ACC112 (cell line): ENCODE measurements around the gene SYNC.
"Not testable (repeated sequence)": the region's sequence is repeated elsewhere in the genome, so short reads cannot be mapped to it uniquely, and the experiment has no call there.

Source experiments
- H2AFZ ChIP-seq: fragments of 200-600 bp; sonication (generic); one replicate; pipeline ENCODE4 v1.6.0; 2017; ENCODE audit warnings: antibody characterized with exemption, low read length; ENCODE audit not compliant: unreplicated experiment
- H3K27ac ChIP-seq: fragments of 200-600 bp; sonication (generic); 2 replicates; pipeline ENCODE4 v1.5.1; 2014; ENCODE audit warnings: low read depth, mild to moderate bottlenecking, antibody characterized with exemption, low read length, moderate library complexity
- H3K27me3 ChIP-seq: fragments of 200-600 bp; sonication (generic); 2 replicates; pipeline ENCODE4 v1.6.1; 2014; ENCODE audit warnings: mild to moderate bottlenecking, antibody characterized with exemption, low read length, moderate library complexity, mixed read lengths; ENCODE audit not compliant: insufficient read depth
- H3K36me3 ChIP-seq: fragments of 200-600 bp; sonication (generic); 2 replicates; pipeline ENCODE4 v1.6.1; 2016; ENCODE audit warnings: mild to moderate bottlenecking, antibody characterized with exemption, low read length, moderate library complexity, mixed read lengths; ENCODE audit not compliant: insufficient read depth
- H3K4me1 ChIP-seq: fragments of 200-600 bp; sonication (generic); one replicate; pipeline ENCODE4 v1.6.1; 2016; ENCODE audit warnings: low read length, mixed read lengths; ENCODE audit not compliant: insufficient read depth, unreplicated experiment, control insufficient read depth
- H3K4me3 ChIP-seq: fragments of 200-600 bp; sonication (generic); 2 replicates; pipeline ENCODE4 v1.5.1; 2014; ENCODE audit warnings: mild to moderate bottlenecking, low read depth, low read length
- H3K79me2 ChIP-seq: fragments of 200-600 bp; sonication (generic); one replicate; pipeline ENCODE4 v1.6.0; 2016; ENCODE audit warnings: low read length; ENCODE audit not compliant: control insufficient read depth, unreplicated experiment, insufficient read depth

SYNC gene

GRCh38 chr1:32685498-32685897 lies 17.1 kb downstream of the SYNC start:
- H3K36me3 ChIP-seq = peaks cover 22% of the 10 kb centered on the region
- H3K27ac ChIP-seq = no peak overlapping the region
- H3K27me3 ChIP-seq = no peaks in the 10 kb centered on the region
- H3K79me2 ChIP-seq = peaks cover 3% of the 10 kb centered on the region
- H3K4me3 ChIP-seq = no peak overlapping the region
- no peak overlapping the region for H2AFZ ChIP-seq
- no peaks in the 10 kb centered on the region for H3K4me1 ChIP-seq

- peak overlapping the region; percentile 7; the same call in 1 of the 2 replicates for H3K27ac ChIP-seq
- peaks cover 27% of the 10 kb centered on the region for H3K36me3 ChIP-seq
- H3K79me2 ChIP-seq = peaks cover 3% of the 10 kb centered on the region
- no peaks in the 10 kb centered on the region for H3K27me3 ChIP-seq
- H2AFZ ChIP-seq = no peak overlapping the region
- no peaks in the 10 kb centered on the region for H3K4me1 ChIP-seq
- no peak overlapping the region for H3K4me3 ChIP-seq
These were observed 18.3 kb downstream of the SYNC start for GRCh38 chr1:32684167-32684811.

GRCh38 chr1:32683397-32683796 lies 19.2 kb downstream of the SYNC start:
- H3K79me2 ChIP-seq = peaks cover 3% of the 10 kb centered on the region
- no peaks in the 10 kb centered on the region for H3K27me3 ChIP-seq
- no peaks in the 10 kb centered on the region for H3K4me1 ChIP-seq
- H2AFZ ChIP-seq = no peak overlapping the region
- no peak overlapping the region for H3K27ac ChIP-seq
- H3K4me3 ChIP-seq = no peak overlapping the region
- H3K36me3 ChIP-seq = peaks cover 34% of the 10 kb centered on the region

GRCh38 chr1:32681999-32682398 lies 20.6 kb downstream of the SYNC start:
- peaks cover 3% of the 10 kb centered on the region for H3K79me2 ChIP-seq
- H3K4me3 ChIP-seq = no peak overlapping the region
- no peak overlapping the region for H3K27ac ChIP-seq
- H3K36me3 ChIP-seq = peaks cover 40% of the 10 kb centered on the region
- no peaks in the 10 kb centered on the region for H3K27me3 ChIP-seq
- no peaks in the 10 kb centered on the region for H3K4me1 ChIP-seq
- H2AFZ ChIP-seq = no peak overlapping the region

GRCh38 chr1:32681509-32681908 lies 21.1 kb downstream of the SYNC start:
- Histone ChIP-seq H3K4me1 (no peaks in the 10 kb centered on the region), H2AFZ (no peak overlapping the region), H3K36me3 (peaks cover 41% of the 10 kb centered on the region), H3K79me2 (peaks cover under 1% of the 10 kb centered on the region), H3K27me3 (no peaks in the 10 kb centered on the region), H3K27ac (no peak overlapping the region), H3K4me3 (no peak overlapping the region)

- H3K4me3 ChIP-seq = no peak overlapping the region
- H2AFZ ChIP-seq = no peak overlapping the region
- H3K27me3 ChIP-seq = no peaks in the 10 kb centered on the region
- H3K27ac ChIP-seq = no peak overlapping the region
- H3K4me1 ChIP-seq = no peaks in the 10 kb centered on the region
- H3K36me3 ChIP-seq = peaks cover 38% of the 10 kb centered on the region
- no peaks in the 10 kb centered on the region for H3K79me2 ChIP-seq
These were observed 21.9 kb downstream of the SYNC start for GRCh38 chr1:32680642-32681041.

- H3K36me3 ChIP-seq = peaks cover 38% of the 10 kb centered on the region
- H2AFZ ChIP-seq, H3K4me3 ChIP-seq, H3K79me2 ChIP-seq, H3K27ac ChIP-seq, H3K4me1 ChIP-seq, H3K27me3 ChIP-seq: not testable (repeated sequence)
These were observed 22.6 kb downstream of the SYNC start for GRCh38 chr1:32679993-32680392.

GRCh38 chr1:32676945-32677344 lies 25.6 kb downstream of the SYNC start:
- Histone ChIP-seq H3K36me3 (peaks cover 53% of the 10 kb centered on the region), H3K27me3 (no peaks in the 10 kb centered on the region), H3K4me1 (no peaks in the 10 kb centered on the region), H3K4me3 (no peak overlapping the region), H3K79me2 (no peaks in the 10 kb centered on the region), H2AFZ (no peak overlapping the region), H3K27ac (no peak overlapping the region)

- not testable (repeated sequence) for H2AFZ ChIP-seq, H3K4me3 ChIP-seq, H3K27me3 ChIP-seq, H3K4me1 ChIP-seq, H3K79me2 ChIP-seq, H3K27ac ChIP-seq
- peaks cover 37% of the 10 kb centered on the region for H3K36me3 ChIP-seq
These were observed 33.9 kb downstream of the SYNC start for GRCh38 chr1:32668716-32669115.

GRCh38 chr1:32666901-32667566 lies 35.5 kb downstream of the SYNC start:
- H3K4me1 ChIP-seq = no peaks in the 10 kb centered on the region
- H2AFZ ChIP-seq = no peak overlapping the region
- H3K79me2 ChIP-seq = peaks cover 6% of the 10 kb centered on the region
- peaks cover 28% of the 10 kb centered on the region for H3K36me3 ChIP-seq
- no peak overlapping the region for H3K27ac ChIP-seq
- no peaks in the 10 kb centered on the region for H3K27me3 ChIP-seq
- no peak overlapping the region for H3K4me3 ChIP-seq

- Histone ChIP-seq H2AFZ (no peak overlapping the region), H3K79me2 (peaks cover 7% of the 10 kb centered on the region), H3K27me3 (no peaks in the 10 kb centered on the region), H3K36me3 (peaks cover 24% of the 10 kb centered on the region), H3K27ac (no peak overlapping the region), H3K4me3 (no peak overlapping the region), H3K4me1 (no peaks in the 10 kb centered on the region)
These were observed 36.7 kb downstream of the SYNC start for GRCh38 chr1:32665915-32666314.
